Osteocyte (in vitro differentiated cells): ENCODE measurements around the gene FYB1. TPM values are rescaled to one million over a fixed set of nuclear protein-coding genes. Genes with fewer than 3 reads are reported as not detected.

Source experiments
- DNase-seq: peaks from one replicate; pipeline ENCODE4 v3.0.0; 2021; ENCODE audit warnings: mixed read lengths; ENCODE audit not compliant: unreplicated experiment; ENCODE audit errors: extremely low spot score
- H3K27ac Mint-ChIP-seq: one replicate; pipeline ENCODE4 v1.8.0; 2021; ENCODE audit warnings: mild to moderate bottlenecking, mixed read lengths; ENCODE audit not compliant: unreplicated experiment
- H3K27me3 Mint-ChIP-seq: one replicate; pipeline ENCODE4 v1.8.0; 2021; ENCODE audit warnings: mixed read lengths; ENCODE audit not compliant: unreplicated experiment
- H3K36me3 Mint-ChIP-seq: one replicate; pipeline ENCODE4 v1.8.0; 2021; ENCODE audit warnings: mixed read lengths; ENCODE audit not compliant: unreplicated experiment
- H3K4me1 Mint-ChIP-seq: one replicate; pipeline ENCODE4 v1.8.0; 2021; ENCODE audit warnings: mixed read lengths; ENCODE audit not compliant: unreplicated experiment
- H3K4me3 Mint-ChIP-seq: one replicate; pipeline ENCODE4 v1.8.0; 2021; ENCODE audit warnings: mild to moderate bottlenecking, moderate library complexity, mixed read lengths; ENCODE audit not compliant: unreplicated experiment
- H3K9me3 Mint-ChIP-seq: one replicate; pipeline ENCODE4 v1.8.0; 2021; ENCODE audit warnings: mixed read lengths; ENCODE audit not compliant: unreplicated experiment
- CTCF ChIP-seq: fragments of 200-600 bp; sonication (generic); IDR thresholded peaks from 2 replicates; pipeline ENCODE4 v1.5.0; 2021; ENCODE audit warnings: antibody characterized with exemption, mild to moderate bottlenecking, moderate library complexity
- total RNA-seq: library from RNA; stranded (reverse); gene quantifications from 2 replicates; pipeline ENCODE4 v1.2.1, GENCODE V29; 2021

The FYB1 gene
- total RNA-seq, 1 donor from 2014 or later = not detected

- no peak overlapping the region for H3K4me3 Mint-ChIP-seq
- H3K4me1 Mint-ChIP-seq = peaks cover 6% of the 10 kb centered on the region
- peaks cover 27% of the 10 kb centered on the region for H3K27me3 Mint-ChIP-seq
- DNase-seq = no peak
- H3K27ac Mint-ChIP-seq = no peak overlapping the region
- TF ChIP-seq CTCF = no peak
- no peaks in the 10 kb centered on the region for H3K36me3 Mint-ChIP-seq
- no peaks in the 10 kb centered on the region for H3K9me3 Mint-ChIP-seq
Measured at GRCh38 chr5:39192450-39193160, 26.8 kb downstream of the FYB1 start.

GRCh38 chr5:39191216-39191615, 28.1 kb downstream of the FYB1 start:
- Mint-ChIP-seq H3K9me3 (no peaks in the 10 kb centered on the region), H3K36me3 (no peaks in the 10 kb centered on the region), H3K27me3 (peaks cover 27% of the 10 kb centered on the region), H3K4me1 (no peaks in the 10 kb centered on the region), H3K4me3 (no peak overlapping the region), H3K27ac (no peak overlapping the region)
- no peak for DNase-seq
- TF ChIP-seq CTCF = no peak

- H3K27me3 Mint-ChIP-seq = peaks cover 27% of the 10 kb centered on the region
- H3K4me1 Mint-ChIP-seq = no peaks in the 10 kb centered on the region
- TF ChIP-seq CTCF = no peak
- no peak for DNase-seq
- H3K9me3 Mint-ChIP-seq = no peaks in the 10 kb centered on the region
- H3K4me3 Mint-ChIP-seq = no peak overlapping the region
- H3K27ac Mint-ChIP-seq = no peak overlapping the region
- H3K36me3 Mint-ChIP-seq = no peaks in the 10 kb centered on the region
Measured at GRCh38 chr5:39190311-39191102, 28.9 kb downstream of the FYB1 start.

- H3K36me3 Mint-ChIP-seq = no peaks in the 10 kb centered on the region
- no peak for DNase-seq
Measured at GRCh38 chr5:39189292-39189955, 29.9 kb downstream of the FYB1 start.

More at GRCh38 chr5:39189292-39189955, 29.9 kb downstream of the FYB1 start:
- Mint-ChIP-seq H3K4me3 (no peak overlapping the region), H3K9me3 (no peaks in the 10 kb centered on the region), H3K4me1 (no peaks in the 10 kb centered on the region), H3K27me3 (peaks cover 27% of the 10 kb centered on the region), H3K27ac (no peak overlapping the region)
- TF ChIP-seq CTCF = no peak
